Measurements from ENCODE around the gene TSPAN8.

DNA sequence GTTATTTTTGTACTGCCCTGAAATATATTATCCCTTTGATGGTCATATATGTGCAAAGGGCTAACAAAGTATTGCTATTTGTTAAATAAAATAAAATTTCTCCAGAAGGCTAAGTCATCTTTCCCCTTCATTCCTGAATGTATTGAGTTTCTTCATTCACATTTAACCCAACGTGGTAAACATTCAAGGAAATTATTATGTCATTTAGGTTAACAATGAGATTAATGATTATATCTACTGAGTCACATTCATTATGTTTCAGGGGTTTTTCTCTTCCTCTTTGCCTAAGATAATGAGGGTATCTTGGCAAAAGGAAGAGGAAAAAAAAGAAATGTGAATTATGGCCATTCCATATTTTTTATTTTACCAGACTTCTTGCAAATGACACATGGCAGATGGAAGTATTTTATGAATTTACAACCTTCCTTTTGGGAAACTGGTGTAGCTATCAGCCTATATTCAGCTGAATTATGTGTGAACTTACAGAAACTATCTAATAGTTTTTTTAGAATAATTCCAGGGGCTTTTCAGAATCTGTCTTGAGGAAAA is 27.2 kb downstream of the TSPAN8 start:
- TF ChIP-seq TAF1 (IDR thresholded peaks at IDR 0.05; ENCODE audit: borderline replicate concordance, insufficient read depth, low read length) (no peak), SIN3A (IDR thresholded peaks at IDR 0.05; ENCODE audit: borderline replicate concordance, insufficient read depth, low read length) (no peak)
